HEK293 (cell line): ENCODE results near the gene PACSIN3.
"Not testable (repeated sequence)": the region's sequence is repeated elsewhere in the genome, so short reads cannot be mapped to it uniquely, and the experiment has no call there.

Experiments
- CTCF ChIA-PET: fragments of 350-600 bp; formaldehyde crosslinking; extraction: SDS; loops from one replicate; lab custom pipeline; 2021; ENCODE audit warnings: antibody characterized with exemption; lab: Yijun Ruan, JAX
- POLR2A ChIA-PET: fragments of 300-600 bp; formaldehyde crosslinking; extraction: SDS; loops from one replicate; lab custom pipeline; 2020; ENCODE audit warnings: antibody characterized with exemption, inconsistent platforms; lab: Yijun Ruan, JAX
- H3K27ac ChIP-seq: fragments of 200-500 bp; sonication (Bioruptor generic); 2 replicates; pipeline ENCODE4 v1.5.1; 2014; ENCODE audit warnings: low read depth, low read length, control low read depth, inconsistent platforms; ENCODE audit errors: extremely low read depth
- H3K36me3 ChIP-seq, 2 experiments: fragments of 200-500 bp in 1 of 2; sonication (Bioruptor generic) in 1 of 2; 1 replicate in 1 of 2; 2 replicates in 1 of 2; pipeline ENCODE4 v1.5.1; 2014 to 2017; ENCODE audit warnings: inconsistent platforms in 2 of 2, low read length in 2 of 2; ENCODE audit not compliant: control insufficient read depth in 2 of 2, insufficient read depth in 1 of 2
- H3K4me1 ChIP-seq: fragments of 200-500 bp; sonication (Bioruptor generic); 2 replicates; pipeline ENCODE4 v1.5.1; 2014; ENCODE audit warnings: mild to moderate bottlenecking, low read length, inconsistent platforms; ENCODE audit not compliant: control insufficient read depth, insufficient read depth
- H3K4me3 ChIP-seq: 2 replicates; pipeline ENCODE4 v1.5.1; 2011; ENCODE audit warnings: low read depth, mild to moderate bottlenecking, control low read depth, low read length, moderate library complexity
- H3K9me3 ChIP-seq: fragments of 200-500 bp; sonication (Bioruptor generic); 2 replicates; pipeline ENCODE4 v1.5.1; 2014; ENCODE audit warnings: low read depth, low read length, inconsistent platforms; ENCODE audit not compliant: control insufficient read depth, insufficient read depth
- GLIS1 ChIP-seq: fragments of 450-650 bp; formaldehyde crosslinking; IDR thresholded peaks from 2 replicates; pipeline ENCODE4 v1.5.1; 2016; ENCODE audit warnings: missing biosample characterization, missing genetic modification characterization
- KLF10 ChIP-seq: fragments of 450-650 bp; IDR thresholded peaks from 2 replicates; pipeline ENCODE4 v1.5.1; 2018; ENCODE audit warnings: missing biosample characterization, mild to moderate bottlenecking, missing genetic modification characterization
- SETDB1 ChIP-seq: IDR thresholded peaks from one replicate; pipeline ENCODE4 v1.6.1; 2017; ENCODE audit warnings: mild to moderate bottlenecking, low read length, moderate library complexity, mixed read lengths; ENCODE audit not compliant: insufficient read length
- WT1 ChIP-seq: fragments of 450-650 bp; formaldehyde crosslinking; IDR thresholded peaks from 2 replicates; pipeline ENCODE4 v1.5.1; 2016; ENCODE audit warnings: missing biosample characterization, missing genetic modification characterization
- ZNF132 ChIP-seq: fragments of 450-650 bp; formaldehyde crosslinking; IDR thresholded peaks from 2 replicates; pipeline ENCODE4 v1.5.1; 2017; ENCODE audit warnings: missing biosample characterization, missing genetic modification characterization, borderline replicate concordance
- ZNF239 ChIP-seq: fragments of 450-650 bp; formaldehyde crosslinking; IDR thresholded peaks from 2 replicates; pipeline ENCODE4 v1.5.1; 2016; ENCODE audit warnings: missing biosample characterization, missing genetic modification characterization
- ZNF335 ChIP-seq: fragments of 450-650 bp; formaldehyde crosslinking; conservative IDR thresholded peaks from 2 replicates; pipeline ENCODE4 v1.5.1; 2016; ENCODE audit warnings: missing biosample characterization, missing genetic modification characterization
- ZNF529 ChIP-seq: fragments of 450-650 bp; formaldehyde crosslinking; IDR thresholded peaks from 2 replicates; pipeline ENCODE4 v1.5.1; 2017; ENCODE audit warnings: missing genetic modification characterization, missing biosample characterization; ENCODE audit not compliant: insufficient replicate concordance
- ZNF654 ChIP-seq: fragments of 450-650 bp; formaldehyde crosslinking; IDR thresholded peaks from 2 replicates; pipeline ENCODE4 v1.5.1; 2016; ENCODE audit warnings: low read depth, missing biosample characterization, missing genetic modification characterization
- ZNF664 ChIP-seq: fragments of 450-650 bp; formaldehyde crosslinking; IDR thresholded peaks from 2 replicates; pipeline ENCODE4 v1.5.1; 2016; ENCODE audit warnings: missing biosample characterization, missing genetic modification characterization
- TF ChIP-seq, protein P1 (sequence below): fragments of 450-650 bp; formaldehyde crosslinking; IDR thresholded peaks from 2 replicates; pipeline ENCODE4 v1.5.1; 2016; ENCODE audit warnings: missing biosample characterization, missing genetic modification characterization
- TF ChIP-seq, protein P2 (sequence below): fragments of 450-650 bp; formaldehyde crosslinking; IDR thresholded peaks from 2 replicates; pipeline ENCODE4 v1.5.1; 2016; ENCODE audit warnings: missing biosample characterization, missing genetic modification characterization

The PACSIN3 gene

DNA sequence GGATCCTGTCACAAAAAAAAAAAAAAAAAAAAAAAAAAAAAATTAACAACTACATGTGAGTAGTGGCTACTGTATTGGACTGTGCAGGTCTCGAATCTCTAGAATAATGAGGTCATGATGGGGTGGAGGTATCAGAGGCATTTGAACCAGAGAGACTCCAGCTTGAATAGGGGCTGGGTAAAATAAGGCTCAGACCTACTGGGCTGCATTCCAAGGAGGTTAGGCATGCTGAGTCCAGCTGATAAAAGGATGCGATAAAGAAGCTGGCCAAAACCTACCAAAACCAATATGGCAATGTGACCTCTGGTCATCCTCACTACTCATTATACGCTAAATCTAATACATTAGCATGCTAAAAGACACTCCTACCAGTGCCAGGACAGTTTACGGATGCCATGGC, 5.9 kb upstream of the PACSIN3 start:
- H3K36me3 ChIP-seq = no peaks in the 10 kb centered on the region
- H3K4me3 ChIP-seq = no peak overlapping the region
- H3K4me1 ChIP-seq = peaks cover 9% of the 10 kb centered on the region
- no peaks in the 10 kb centered on the region for H3K9me3 ChIP-seq
- CTCF ChIA-PET = interaction anchor here (1.4 kb wide), 1 partner anchor 11 kb away, joined by 5 read pairs; no protein-coding TSS in a partner anchor
- no peak for TF ChIP-seq ZNF664
- TF ChIP-seq, protein P1, sequence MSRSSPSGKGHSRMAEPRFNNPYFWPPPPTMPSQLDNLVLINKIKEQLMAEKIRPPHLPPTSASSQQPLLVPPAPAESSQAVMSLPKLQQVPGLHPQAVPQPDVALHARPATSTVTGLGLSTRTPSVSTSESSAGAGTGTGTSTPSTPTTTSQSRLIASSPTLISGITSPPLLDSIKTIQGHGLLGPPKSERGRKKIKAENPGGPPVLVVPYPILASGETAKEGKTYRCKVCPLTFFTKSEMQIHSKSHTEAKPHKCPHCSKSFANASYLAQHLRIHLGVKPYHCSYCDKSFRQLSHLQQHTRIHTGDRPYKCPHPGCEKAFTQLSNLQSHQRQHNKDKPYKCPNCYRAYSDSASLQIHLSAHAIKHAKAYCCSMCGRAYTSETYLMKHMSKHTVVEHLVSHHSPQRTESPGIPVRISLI = peak; percentile 9; the same call in 1 of the 2 replicates
- H3K27ac ChIP-seq = no peak overlapping the region
- POLR2A ChIA-PET = interaction anchor here (0.6 to 1.9 kb wide), 2 partner anchors 12 to 23 kb away, joined by 3 to 10 read pairs; partner anchors contain the start of gene DDB2

DNA sequence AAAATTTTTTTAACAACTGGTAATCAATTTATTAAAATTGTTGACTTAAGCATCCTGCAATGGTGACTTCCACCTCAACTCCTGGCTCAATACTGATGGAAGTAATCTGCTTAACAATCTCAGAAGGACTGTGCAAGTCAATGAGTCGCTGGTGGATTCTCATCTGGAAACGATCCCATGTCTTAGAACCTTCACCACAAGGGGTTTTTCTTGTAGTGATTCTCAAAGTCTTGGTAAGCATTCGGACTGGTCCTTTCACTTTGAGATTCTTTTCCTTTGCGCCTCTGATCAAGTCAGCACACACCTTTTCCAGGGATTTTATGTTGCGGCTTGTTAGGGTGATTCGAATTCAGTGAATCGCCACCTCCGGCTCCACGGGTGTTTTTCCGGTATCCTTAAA, 4.9 kb upstream of the PACSIN3 start:
- H3K36me3 ChIP-seq, H3K27ac ChIP-seq, H3K9me3 ChIP-seq, H3K4me1 ChIP-seq, H3K4me3 ChIP-seq: not testable (repeated sequence)
- POLR2A ChIA-PET = interaction anchor here (1.9 kb wide), 1 partner anchor 24 kb away, joined by 10 read pairs; the partner anchor contains the start of gene DDB2
- CTCF ChIA-PET = interaction anchor here (0.7 kb wide), 1 partner anchor 20 kb away, joined by 3 read pairs; no protein-coding TSS in a partner anchor

DNA sequence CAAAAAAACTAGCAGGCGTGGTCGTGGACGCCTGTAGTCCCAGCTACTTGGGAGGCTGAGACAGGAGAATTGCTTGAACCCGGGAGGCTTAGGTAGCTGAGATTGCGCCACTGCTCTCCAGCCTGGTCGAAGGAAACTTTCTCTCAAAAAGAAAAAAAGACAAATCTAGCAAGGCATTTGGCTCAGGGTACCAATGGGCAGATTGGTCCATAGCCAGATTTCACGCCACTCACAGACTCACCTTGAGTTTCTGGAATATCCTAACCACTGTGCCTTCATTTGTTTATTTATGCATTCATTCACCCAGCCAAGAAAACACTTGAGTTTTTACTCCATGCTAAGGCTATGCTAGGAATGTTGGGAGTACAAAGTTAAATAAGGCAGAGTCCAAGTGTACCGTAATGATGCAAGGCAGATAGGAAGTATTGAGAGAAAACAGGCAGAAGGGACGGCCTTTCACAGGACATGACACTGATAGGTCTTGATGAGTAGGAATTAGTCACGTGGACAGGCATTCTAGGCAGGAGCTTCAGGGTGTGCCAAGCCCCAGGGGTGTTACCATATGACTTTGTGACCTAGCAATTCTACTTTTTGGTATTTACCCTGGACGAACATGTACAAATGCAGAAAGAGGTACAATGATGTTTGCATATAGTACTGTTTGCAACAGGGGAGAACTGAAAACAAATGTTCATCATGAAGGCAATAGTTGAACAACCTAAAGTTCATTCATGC, 3.0 kb upstream of the PACSIN3 start:
- Histone ChIP-seq H3K9me3 (no peaks in the 10 kb centered on the region), H3K36me3 (peaks cover 0 to under 1% of the 10 kb centered on the region in 2 experiments; a peak in 1 of 3 replicates), H3K27ac (no peak overlapping the region), H3K4me1 (peaks cover 9% of the 10 kb centered on the region), H3K4me3 (no peak overlapping the region)
- CTCF ChIA-PET = interaction anchor here (0.9 to 3.8 kb wide), 2 partner anchors 11 to 70 kb away, joined by 3 to 18 read pairs; partner anchors contain the start of gene ARFGAP2
- peak; percentile 96 for TF ChIP-seq ZNF335
- TF ChIP-seq ZNF654 (tag by site-specific recombination) = no peak
- no peak for TF ChIP-seq SETDB1
- TF ChIP-seq, protein P2, sequence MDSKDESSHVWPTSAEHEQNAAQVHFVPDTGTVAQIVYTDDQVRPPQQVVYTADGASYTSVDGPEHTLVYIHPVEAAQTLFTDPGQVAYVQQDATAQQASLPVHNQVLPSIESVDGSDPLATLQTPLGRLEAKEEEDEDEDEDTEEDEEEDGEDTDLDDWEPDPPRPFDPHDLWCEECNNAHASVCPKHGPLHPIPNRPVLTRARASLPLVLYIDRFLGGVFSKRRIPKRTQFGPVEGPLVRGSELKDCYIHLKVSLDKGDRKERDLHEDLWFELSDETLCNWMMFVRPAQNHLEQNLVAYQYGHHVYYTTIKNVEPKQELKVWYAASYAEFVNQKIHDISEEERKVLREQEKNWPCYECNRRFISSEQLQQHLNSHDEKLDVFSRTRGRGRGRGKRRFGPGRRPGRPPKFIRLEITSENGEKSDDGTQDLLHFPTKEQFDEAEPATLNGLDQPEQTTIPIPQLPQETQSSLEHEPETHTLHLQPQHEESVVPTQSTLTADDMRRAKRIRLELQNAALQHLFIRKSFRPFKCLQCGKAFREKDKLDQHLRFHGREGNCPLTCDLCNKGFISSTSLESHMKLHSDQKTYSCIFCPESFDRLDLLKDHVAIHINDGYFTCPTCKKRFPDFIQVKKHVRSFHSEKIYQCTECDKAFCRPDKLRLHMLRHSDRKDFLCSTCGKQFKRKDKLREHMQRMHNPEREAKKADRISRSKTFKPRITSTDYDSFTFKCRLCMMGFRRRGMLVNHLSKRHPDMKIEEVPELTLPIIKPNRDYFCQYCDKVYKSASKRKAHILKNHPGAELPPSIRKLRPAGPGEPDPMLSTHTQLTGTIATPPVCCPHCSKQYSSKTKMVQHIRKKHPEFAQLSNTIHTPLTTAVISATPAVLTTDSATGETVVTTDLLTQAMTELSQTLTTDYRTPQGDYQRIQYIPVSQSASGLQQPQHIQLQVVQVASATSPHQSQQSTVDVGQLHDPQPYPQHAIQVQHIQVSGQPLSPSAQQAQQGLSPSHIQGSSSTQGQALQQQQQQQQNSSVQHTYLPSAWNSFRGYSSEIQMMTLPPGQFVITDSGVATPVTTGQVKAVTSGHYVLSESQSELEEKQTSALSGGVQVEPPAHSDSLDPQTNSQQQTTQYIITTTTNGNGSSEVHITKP (tag by site-specific recombination) = peak; percentile 80
- TF ChIP-seq KLF10 (tag by site-specific recombination) = no peak
- no peak for TF ChIP-seq ZNF132 (tag by site-specific recombination)
- TF ChIP-seq ZNF529 = no peak
- peak; percentile 61 for TF ChIP-seq WT1 (tag by site-specific recombination)
- no peak for TF ChIP-seq ZNF239
- no peak for TF ChIP-seq GLIS1
- POLR2A ChIA-PET = interaction anchor here (0.8 to 2.4 kb wide), 3 partner anchors 25 to 60 kb away, joined by 4 to 13 read pairs (median 9); partner anchors contain the start of genes ACP2 and DDB2
